ENCODE data around the gene PRKAR1B. TPM values are rescaled to one million over a fixed set of nuclear protein-coding genes. Genes with fewer than 3 reads are reported as not detected.

PRKAR1B gene
- total RNA-seq, 2 donors from 2014 or later, result 15.1 to 15.9 TPM

- DNase-seq (ENCODE audit: low spot score), result peak; percentile 86
Measured at GRCh38 chr7:610531-611280, 116.4 kb downstream of the PRKAR1B start.

GRCh38 chr7:610141-610530, 116.9 kb downstream of the PRKAR1B start:
- Histone ChIP-seq H3K9me3 (no peaks in the 10 kb centered on the region), H3K36me3 (no peaks in the 10 kb centered on the region), H3K27me3 (no peaks in the 10 kb centered on the region), H3K4me1 (peaks cover 0 to 18% of the 10 kb centered on the region in 2 donors), H3K27ac (peak overlapping the region; percentile 64 to 79), H3K4me3 (no peak overlapping the region)
- TF ChIP-seq CTCF (IDR thresholded peaks at IDR 0.05), result no peak
- DNase-seq (ENCODE audit: low spot score), result no peak

More at GRCh38 chr7:610531-611280, 116.4 kb downstream of the PRKAR1B start:
- H3K27me3 ChIP-seq, result no peaks in the 10 kb centered on the region
- H3K27ac ChIP-seq, result peak overlapping the region; percentile 64 to 79
- TF ChIP-seq CTCF (IDR thresholded peaks at IDR 0.05), result no peak
- H3K36me3 ChIP-seq, result no peaks in the 10 kb centered on the region
- peaks cover 0 to 16% of the 10 kb centered on the region in 2 donors for H3K4me1 ChIP-seq
- H3K4me3 ChIP-seq, result no peak overlapping the region
- no peaks in the 10 kb centered on the region for H3K9me3 ChIP-seq

- TF ChIP-seq CTCF (IDR thresholded peaks at IDR 0.05), result no peak
- DNase-seq (ENCODE audit: low spot score), result no peak
Measured at GRCh38 chr7:609365-609764, 117.7 kb downstream of the PRKAR1B start.

GRCh38 chr7:608954-609353, 118.1 kb downstream of the PRKAR1B start:
- no peak overlapping the region for H3K4me3 ChIP-seq
- DNase-seq (ENCODE audit: low spot score), result no peak
- no peaks in the 10 kb centered on the region for H3K9me3 ChIP-seq
- TF ChIP-seq CTCF (IDR thresholded peaks at IDR 0.05), result no peak
- no peak overlapping the region for H3K27ac ChIP-seq
- peaks cover 0 to 29% of the 10 kb centered on the region in 2 donors for H3K4me1 ChIP-seq
- no peaks in the 10 kb centered on the region for H3K36me3 ChIP-seq
- H3K27me3 ChIP-seq, result no peaks in the 10 kb centered on the region

More at GRCh38 chr7:609365-609764, 117.7 kb downstream of the PRKAR1B start:
- Histone ChIP-seq H3K4me1 (peaks cover 0 to 25% of the 10 kb centered on the region in 2 donors), H3K4me3 (no peak overlapping the region), H3K9me3 (no peaks in the 10 kb centered on the region), H3K27me3 (no peaks in the 10 kb centered on the region), H3K27ac (no peak overlapping the region), H3K36me3 (no peaks in the 10 kb centered on the region)

GRCh38 chr7:608361-608760, 118.7 kb downstream of the PRKAR1B start:
- Histone ChIP-seq H3K36me3 (no peaks in the 10 kb centered on the region), H3K27me3 (no peaks in the 10 kb centered on the region), H3K9me3 (no peaks in the 10 kb centered on the region), H3K27ac (peak overlapping the region in 1 of 2 donors; percentile 14), H3K4me1 (peaks cover 0 to 35% of the 10 kb centered on the region in 2 donors), H3K4me3 (no peak overlapping the region)
- no peak for TF ChIP-seq CTCF (IDR thresholded peaks at IDR 0.05)
- DNase-seq (ENCODE audit: low spot score), result no peak
